ENCODE measurements around the gene SCNM1.
A peak's percentile ranks its signal among the peaks of the same experiment; 100 is the strongest.
"Not testable (repeated sequence)": the region's sequence is repeated elsewhere in the genome, so short reads cannot be mapped to it uniquely, and the experiment has no call there.

SCNM1 gene

DNA sequence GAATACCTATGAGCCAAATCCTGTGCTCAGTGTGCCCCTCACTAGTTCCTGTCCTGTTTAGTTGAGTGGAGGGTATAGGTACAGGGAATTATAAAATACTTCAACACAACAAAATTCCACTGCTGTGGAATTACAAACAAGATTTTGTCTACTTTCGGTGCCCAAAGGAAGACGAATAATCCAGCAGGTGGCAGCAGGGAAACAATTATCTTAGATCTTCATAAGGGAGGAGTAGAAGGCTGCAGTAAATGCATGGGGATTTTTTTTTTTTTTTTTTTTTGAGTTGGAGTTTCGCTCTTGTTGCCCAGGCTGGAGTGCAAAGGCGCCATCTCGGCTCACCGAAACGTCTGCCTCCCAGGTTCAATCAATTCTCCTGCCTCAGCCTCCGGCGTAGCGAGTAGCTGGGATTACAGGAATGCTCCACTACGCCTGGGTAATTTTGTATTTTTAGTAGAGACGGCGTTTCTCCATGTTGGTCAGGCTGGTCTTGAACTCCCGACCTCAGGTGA is 30.4 kb downstream of the SCNM1 start:
- DNase-seq, result no peak

DNA sequence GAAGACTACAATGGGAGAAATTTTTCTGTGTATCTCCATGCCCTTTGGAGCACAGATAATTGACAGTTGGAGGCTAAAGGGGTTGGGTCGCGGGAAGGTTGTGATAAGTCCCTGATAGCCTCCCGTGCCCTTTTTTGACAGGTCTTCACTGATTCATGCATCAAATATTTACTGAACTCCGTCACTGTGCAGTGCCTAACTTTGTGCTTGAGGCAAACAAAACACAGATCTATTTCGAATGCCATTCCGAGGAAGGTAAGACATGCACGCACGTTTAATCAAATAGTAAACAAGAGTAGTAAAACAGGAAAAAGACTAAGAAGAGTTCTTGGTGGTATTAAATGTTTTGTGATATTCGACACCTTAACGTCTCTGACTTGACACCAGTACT is 31.9 kb downstream of the SCNM1 start:
- DNase-seq, result no peak

DNA sequence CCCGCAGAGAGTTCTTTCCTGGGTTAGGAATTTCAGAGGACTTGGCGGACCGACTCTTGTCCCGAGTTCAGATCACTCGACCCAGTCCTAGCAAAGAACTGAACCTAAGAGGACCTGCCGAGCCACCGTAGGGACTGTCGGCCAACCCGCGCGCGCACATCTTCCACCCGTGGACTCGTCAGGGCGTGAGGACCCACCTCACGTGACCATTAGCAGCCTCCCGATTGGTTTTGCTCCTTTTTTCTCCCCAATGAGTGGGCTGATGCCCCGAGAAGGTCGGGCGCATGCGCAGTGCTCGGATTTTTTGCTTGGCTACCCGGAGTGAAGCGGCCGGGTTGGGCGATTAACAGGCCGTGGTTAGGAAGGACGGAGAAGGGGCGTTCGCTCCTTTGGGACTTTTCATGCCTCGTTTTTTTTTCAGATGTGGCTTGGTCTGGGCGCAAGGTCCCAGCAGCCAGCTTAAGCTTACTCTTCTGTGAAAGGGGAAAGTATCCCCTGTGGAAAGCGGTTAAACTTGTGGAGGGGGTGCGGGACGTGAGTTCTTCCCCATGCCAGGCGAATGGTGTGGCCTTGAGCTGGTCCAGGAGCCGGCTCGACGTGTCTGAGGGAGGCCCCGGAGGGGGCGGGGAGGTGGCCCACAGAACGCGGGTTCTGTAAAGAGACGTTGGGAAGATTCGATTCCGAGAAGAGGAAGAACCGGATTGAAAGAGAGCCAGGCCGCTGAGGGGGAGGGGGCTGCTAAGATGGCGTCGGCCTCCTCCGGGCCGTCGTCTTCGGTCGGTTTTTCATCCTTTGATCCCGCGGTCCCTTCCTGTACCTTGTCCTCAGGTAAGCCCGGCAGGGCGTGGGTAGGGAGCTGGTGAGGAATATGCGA is 32.5 kb downstream of the SCNM1 start, which contains the start of gene PIP5K1A:
Gene PIP5K1A, plus strand, starts transcription at position 299 of the 874 bp plus-strand sequence. Its CDS starts 445 bp downstream, at position 744.
- DNase-seq, result peak; percentile 81

DNA sequence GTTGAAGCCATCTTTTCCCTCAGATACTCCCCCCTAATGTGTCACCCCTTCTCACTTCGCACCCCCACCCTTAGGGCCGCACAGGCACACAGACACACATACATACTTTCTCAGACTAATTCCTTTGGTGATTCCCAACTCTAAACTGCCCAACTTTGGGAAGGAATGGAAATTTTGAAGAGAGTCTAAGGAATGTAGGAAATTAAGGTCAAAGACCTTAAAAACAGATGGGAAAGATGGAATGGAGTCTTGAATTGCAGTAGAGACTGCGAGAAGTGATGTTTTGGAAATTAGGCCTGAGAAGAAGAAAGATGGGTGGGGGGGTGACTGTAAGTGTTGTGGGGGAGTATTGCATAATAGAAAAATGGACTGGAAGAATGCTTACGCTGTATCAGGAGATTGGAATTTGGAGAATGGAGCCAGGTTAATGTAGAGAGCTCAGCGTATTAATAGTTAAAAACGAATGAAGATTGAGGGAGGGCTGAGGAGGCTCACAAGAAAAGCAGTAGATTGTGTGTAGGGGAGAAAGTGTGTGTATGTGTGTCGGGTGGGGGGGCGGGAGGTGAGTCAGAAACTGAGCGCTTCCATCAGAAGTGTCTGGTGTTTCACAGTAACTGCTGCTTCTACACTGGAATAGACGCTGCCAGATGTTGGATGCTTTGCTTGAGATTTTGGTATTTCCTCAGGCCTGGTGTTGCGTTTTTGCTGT is 34.1 kb downstream of the SCNM1 start:
- DNase-seq, result no peak

DNA sequence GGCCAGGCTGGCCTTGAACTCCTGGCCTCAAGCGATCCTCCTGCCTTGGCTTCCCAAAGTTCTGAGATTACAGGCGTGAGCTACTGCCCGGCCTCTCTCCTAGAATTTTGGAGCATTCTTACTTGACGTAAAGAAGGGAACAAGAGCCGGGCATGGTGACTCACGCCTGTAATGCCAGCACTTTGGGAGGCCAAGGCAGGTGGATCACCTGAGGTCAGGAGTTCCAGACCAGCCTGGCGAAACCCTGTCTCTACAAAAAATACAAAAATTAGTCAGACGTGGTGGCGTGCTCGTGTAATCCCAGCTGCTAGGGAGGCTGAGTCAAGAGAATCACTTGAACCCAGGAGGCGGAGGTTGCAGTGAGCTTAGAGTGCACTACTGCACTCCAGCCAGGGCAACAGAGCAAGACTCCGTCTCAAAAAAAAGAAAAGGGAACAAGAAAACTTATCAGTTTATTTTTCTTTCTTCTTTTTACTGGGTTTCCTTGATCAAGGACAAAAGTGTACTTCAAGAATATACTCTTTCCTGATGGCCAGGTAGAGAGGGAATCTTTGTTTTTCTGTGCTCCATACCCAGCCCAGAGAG is 39.5 kb downstream of the SCNM1 start:
- DNase-seq, result not testable (repeated sequence)

DNA sequence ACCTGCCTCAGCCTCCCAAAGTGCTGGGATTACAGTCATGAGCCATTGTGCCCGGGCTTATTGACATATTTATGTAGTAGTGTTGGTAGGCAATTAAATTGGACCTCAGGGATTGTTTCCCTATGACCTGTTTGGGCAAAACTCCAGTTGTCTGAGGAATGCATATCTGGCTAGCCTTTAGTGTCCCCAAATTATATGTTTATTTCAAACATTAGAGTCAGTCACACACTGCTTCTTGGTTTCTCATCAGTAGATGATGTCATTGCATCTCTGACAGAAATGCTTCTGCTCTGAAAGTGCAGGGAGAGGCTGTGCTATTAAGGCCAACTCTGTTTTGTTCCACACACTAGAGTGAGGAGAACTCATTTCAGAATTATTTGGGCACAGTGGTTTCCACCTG is 44.9 kb downstream of the SCNM1 start:
- DNase-seq, result no peak

DNA sequence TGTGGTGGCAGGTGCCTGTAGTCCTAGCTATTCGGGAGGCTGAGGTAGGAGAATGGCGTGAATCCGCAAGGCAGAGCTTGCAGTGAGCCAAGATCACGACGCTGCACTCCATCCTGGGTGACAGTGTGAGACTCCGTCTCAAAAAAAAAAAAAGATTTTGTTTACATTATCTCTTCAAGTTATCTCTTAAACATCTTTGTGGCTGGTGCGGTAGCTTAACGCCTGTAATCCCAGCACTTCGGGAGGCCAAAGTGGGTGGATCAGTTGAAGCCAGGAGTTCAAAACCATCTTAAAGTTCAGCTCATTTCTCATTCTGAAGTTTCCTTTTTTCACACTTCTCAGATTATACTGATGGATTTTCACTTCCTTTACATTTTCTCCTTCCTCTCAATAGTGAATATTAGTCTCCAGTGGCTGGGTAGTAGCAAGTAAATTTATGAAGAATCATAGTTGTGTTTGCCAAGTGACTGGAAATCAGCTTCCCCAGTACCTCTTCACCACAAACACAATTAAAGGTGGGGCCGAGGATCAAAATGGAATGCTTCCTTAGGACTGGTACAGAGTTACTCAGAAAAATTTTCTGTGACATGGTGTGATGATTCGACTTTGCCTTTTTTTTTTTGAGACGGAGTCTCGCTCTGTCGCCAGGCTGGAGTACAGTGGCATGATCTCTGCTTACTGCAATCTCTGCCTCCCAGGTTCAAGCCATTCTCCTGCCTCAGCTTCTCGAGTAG is 46.2 kb downstream of the SCNM1 start:
- DNase-seq, result no peak

DNA sequence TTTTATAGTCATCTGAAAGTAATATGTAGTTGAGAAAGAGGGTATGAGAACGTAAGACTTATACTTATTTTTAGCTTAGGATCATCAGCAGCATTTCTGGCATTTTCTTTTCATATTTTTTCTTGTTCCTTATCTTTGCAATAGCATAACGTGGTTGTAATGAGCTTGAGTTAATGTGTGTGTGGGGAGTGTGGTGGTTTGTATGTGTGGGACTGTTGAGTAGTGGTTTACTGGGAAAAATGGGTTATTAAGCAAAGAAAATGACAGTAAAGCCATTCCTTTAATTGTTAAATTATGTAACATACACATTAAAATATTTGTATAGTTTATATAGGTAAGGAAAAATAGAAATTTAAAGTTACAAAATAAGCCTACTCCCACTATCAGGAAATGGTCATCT is 47.6 kb downstream of the SCNM1 start:
- no peak for DNase-seq
